GM23338 (cell line): ENCODE results near the gene NTM. TPM values are rescaled to one million over a fixed set of nuclear protein-coding genes. Genes with fewer than 3 reads are reported as not detected.

Experiments
- ATAC-seq: fragments of 200-7000 bp; cut with Tn5 transposase; 3 replicates; pipeline ENCODE4 v1.9.1; 2020
- DNase-seq: peaks from one replicate; pipeline ENCODE4 v3.0.0-alpha.2; 2015; ENCODE audit warnings: low spot score
- H2AFZ ChIP-seq: fragments of 200-600 bp; sonication (generic); 2 replicates; pipeline ENCODE4 v1.8.0; 2016; ENCODE audit warnings: antibody characterized with exemption, mild to moderate bottlenecking, moderate library complexity
- H3F3A ChIP-seq: fragments of 200-600 bp; sonication (generic); replicated peaks from 2 replicates; pipeline ENCODE4 v1.8.0; 2017; ENCODE audit warnings: antibody characterized with exemption, mixed run types, low read depth
- H3K27ac ChIP-seq: fragments of 200-600 bp; sonication (generic); 2 replicates; pipeline ENCODE4 v1.6.1; 2016; ENCODE audit warnings: low read depth
- H3K27me3 ChIP-seq: fragments of 200-600 bp; sonication (generic); 2 replicates; pipeline ENCODE4 v1.8.0; 2016; ENCODE audit warnings: mild to moderate bottlenecking, mixed run types, moderate library complexity; ENCODE audit not compliant: insufficient read depth
- H3K36me3 ChIP-seq: fragments of 200-600 bp; sonication (generic); 2 replicates; pipeline ENCODE4 v1.8.0; 2016; ENCODE audit warnings: mild to moderate bottlenecking; ENCODE audit not compliant: insufficient read depth
- H3K4me1 ChIP-seq: fragments of 200-600 bp; sonication (generic); 2 replicates; pipeline ENCODE4 v1.8.0; 2016; ENCODE audit warnings: mild to moderate bottlenecking, moderate library complexity; ENCODE audit not compliant: insufficient read depth
- H3K4me2 ChIP-seq: fragments of 200-600 bp; sonication (generic); 2 replicates; pipeline ENCODE4 v1.7.1; 2017; ENCODE audit warnings: mixed run types
- H3K4me3 ChIP-seq: fragments of 200-600 bp; sonication (generic); 2 replicates; pipeline ENCODE4 v1.6.1; 2016; ENCODE audit warnings: mixed run types
- H3K79me2 ChIP-seq: fragments of 200-600 bp; sonication (generic); replicated peaks from 2 replicates; pipeline ENCODE4 v1.8.0; 2017; ENCODE audit warnings: mild to moderate bottlenecking; ENCODE audit not compliant: insufficient read depth
- H3K9me2 ChIP-seq: fragments of 200-600 bp; sonication (generic); 2 replicates; pipeline ENCODE4 v1.8.0; 2017; ENCODE audit not compliant: insufficient read depth
- H4K20me1 ChIP-seq: fragments of 200-600 bp; sonication (generic); replicated peaks from 2 replicates; pipeline ENCODE4 v1.8.0; 2017; ENCODE audit warnings: mild to moderate bottlenecking; ENCODE audit not compliant: insufficient read depth
- H3K27ac Mint-ChIP-seq: 2 replicates; pipeline ENCODE4 v1.8.0; 2020; ENCODE audit warnings: inconsistent platforms, mild to moderate bottlenecking, moderate library complexity, mixed read lengths
- H3K27me3 Mint-ChIP-seq: 3 replicates; pipeline ENCODE4 v1.8.0; 2022; ENCODE audit warnings: low read depth, mild to moderate bottlenecking, moderate library complexity, mixed read lengths, inconsistent platforms; ENCODE audit not compliant: insufficient read depth, poor library complexity
- H3K36me3 Mint-ChIP-seq: 3 replicates; pipeline ENCODE4 v1.8.0; 2021; ENCODE audit warnings: low read depth, mild to moderate bottlenecking, inconsistent platforms, moderate library complexity, mixed read lengths
- H3K4me1 Mint-ChIP-seq: 3 replicates; pipeline ENCODE4 v1.8.0; 2020; ENCODE audit warnings: mild to moderate bottlenecking, inconsistent platforms, mixed read lengths
- H3K4me3 Mint-ChIP-seq: 3 replicates; pipeline ENCODE4 v1.8.0; 2021; ENCODE audit warnings: moderate library complexity, mild to moderate bottlenecking, inconsistent platforms, mixed read lengths
- H3K9me3 Mint-ChIP-seq: 3 replicates; pipeline ENCODE4 v1.8.0; 2020; ENCODE audit warnings: moderate library complexity, mild to moderate bottlenecking, inconsistent platforms, mixed read lengths
- CTCF ChIP-seq, 2 experiments: fragments of 200-600 bp in 1 of 2; sonication (generic) in 1 of 2; conservative IDR thresholded peaks; 2 replicates each; pipeline versions ENCODE4 v1.5.1 to v1.6.1; 2016 to 2017; ENCODE audit warnings: antibody characterized with exemption in 2 of 2, low read depth in 2 of 2, mild to moderate bottlenecking in 2 of 2, moderate library complexity in 1 of 2
- ETS1 ChIP-seq: IDR thresholded peaks from 2 replicates; pipeline ENCODE4 v1.6.1; 2016; ENCODE audit warnings: antibody characterized with exemption
- EZH2 ChIP-seq: fragments of 200-600 bp; sonication (generic); IDR thresholded peaks from one replicate; pipeline ENCODE4 v1.8.0; 2017; ENCODE audit warnings: antibody characterized with exemption, mild to moderate bottlenecking, low read depth; ENCODE audit not compliant: unreplicated experiment
- EZH2phosphoT487 ChIP-seq: fragments of 200-600 bp; sonication (generic); IDR thresholded peaks from one replicate; pipeline ENCODE4 v1.8.1; 2018; ENCODE audit warnings: antibody characterized with exemption; ENCODE audit not compliant: unreplicated experiment
- NANOG ChIP-seq: IDR thresholded peaks from 2 replicates; pipeline ENCODE4 v1.6.1; 2016; ENCODE audit warnings: antibody characterized with exemption, borderline replicate concordance
- ZNF114 ChIP-seq: fragments of 250-450 bp; sonication (Bioruptor Pico); IDR thresholded peaks from 2 replicates; pipeline ENCODE4 v1.5.0; 2020; ENCODE audit warnings: mild to moderate bottlenecking, moderate library complexity
- ZNF462 ChIP-seq: fragments of 250-450 bp; sonication (Bioruptor Pico); IDR thresholded peaks from 2 replicates; pipeline ENCODE4 v1.5.0; 2020; ENCODE audit warnings: mild to moderate bottlenecking, moderate library complexity
- polyA plus RNA-seq: library from polyadenylated mRNA; unstranded; fragments of >200 nt; fragmentation: Nextera tagmentation; extraction: Ambion mirVana; gene quantifications from 2 replicates; pipeline ENCODE4 v1.2.1, GENCODE V29; 2016
- total RNA-seq: library from RNA; depleted of rRNA; stranded (reverse); fragments of >200 nt; shearing (Covaris generic); gene quantifications from 2 replicates; pipeline ENCODE4 v1.2.3, GENCODE V29; 2014

Gene NTM
- total and polyA plus RNA-seq, 2 experiments from 2014 or later = 10.6 to 14.6 TPM

GRCh38 chr11:131458421-131458820 lies 88.0 kb downstream of the NTM start (continued):
- no peak for TF ChIP-seq ZNF462 (CRISPR knock-in tag)
- no peak for TF ChIP-seq CTCF (conservative IDR thresholded peaks at IDR 0.05; ENCODE audit: low read depth in 2 of 2)
- no peak for TF ChIP-seq EZH2phosphoT487

GRCh38 chr11:131460931-131461330 lies 90.5 kb downstream of the NTM start:
- DNase-seq (no peak), ATAC-seq (no peak)
- H3K27ac ChIP-seq = no peak overlapping the region
- no peak overlapping the region for H2AFZ ChIP-seq
- H3K4me1 ChIP-seq = peaks cover 17% of the 10 kb centered on the region
- Mint-ChIP-seq H3K4me3 (no peak overlapping the region), H3K36me3 (no peaks in the 10 kb centered on the region), H3K9me3 (no peaks in the 10 kb centered on the region), H3K27ac (no peak overlapping the region), H3K4me1 (peaks cover 28% of the 10 kb centered on the region), H3K27me3 (peaks cover 6% of the 10 kb centered on the region)
- H3K79me2 ChIP-seq = no peaks in the 10 kb centered on the region
- H3K4me3 ChIP-seq = no peak overlapping the region
- H3K4me2 ChIP-seq = no peak overlapping the region
- H3K27me3 ChIP-seq = no peaks in the 10 kb centered on the region
- H3F3A ChIP-seq = no peaks in the 10 kb centered on the region
- no peaks in the 10 kb centered on the region for H3K9me2 ChIP-seq
- no peaks in the 10 kb centered on the region for H4K20me1 ChIP-seq
- no peaks in the 10 kb centered on the region for H3K36me3 ChIP-seq
- TF ChIP-seq EZH2 = no peak
- TF ChIP-seq CTCF (conservative IDR thresholded peaks at IDR 0.05; ENCODE audit: low read depth in 2 of 2) = no peak
- TF ChIP-seq NANOG = no peak
- TF ChIP-seq ZNF114 = no peak
- TF ChIP-seq ETS1 = no peak
